NB4 (cell line): ENCODE results near the gene PKDCC.
"Not testable (repeated sequence)": the region's sequence is repeated elsewhere in the genome, so short reads cannot be mapped to it uniquely, and the experiment has no call there.

Source experiments
- CTCF ChIP-seq: IDR thresholded peaks from one replicate; pipeline ENCODE4 v1.5.1; 2012; ENCODE audit warnings: low read depth, low read length
- MAX ChIP-seq: IDR thresholded peaks from 2 replicates; pipeline ENCODE4 v1.6.1; 2011; ENCODE audit warnings: low read depth, low read length
- POLR2A ChIP-seq: IDR thresholded peaks from 2 replicates; pipeline ENCODE4 v1.6.1; 2011; ENCODE audit warnings: mild to moderate bottlenecking; ENCODE audit not compliant: insufficient read length; ENCODE audit errors: extremely low read depth

GRCh38 chr2:42081151-42081550 lies 33.3 kb downstream of the PKDCC start:
- TF ChIP-seq CTCF, MAX, POLR2A: not testable (repeated sequence)
